ENCODE measurements around the gene NTN1. TPM values are rescaled to one million over a fixed set of nuclear protein-coding genes. Genes with fewer than 3 reads are reported as not detected.

Gene NTN1
- polyA plus RNA-seq, 1 donor from 2014 or later: 16.2 TPM

GRCh38 chr17:9162275-9162985 lies 141.1 kb downstream of the NTN1 start:
- peaks cover 4% of the 10 kb centered on the region for H3K9me3 ChIP-seq (ENCODE audit: low read length)
- H3K79me2 ChIP-seq (replicated peaks; ENCODE audit: insufficient read depth, low read length): no peaks in the 10 kb centered on the region
- no peak overlapping the region for H2AFZ ChIP-seq (ENCODE audit: low read depth, low read length)
- H3K4me2 ChIP-seq (ENCODE audit: low read length): no peak overlapping the region
- H3K27ac ChIP-seq (ENCODE audit: low read length): no peak overlapping the region
- no peak overlapping the region for H3K4me3 ChIP-seq (ENCODE audit: low read length)
- TF ChIP-seq SMC3 (conservative IDR thresholded peaks at IDR 0.05; ENCODE audit: poor library complexity) (no peak), POLR2AphosphoS5 (IDR thresholded peaks at IDR 0.05) (no peak), EP300 (conservative IDR thresholded peaks at IDR 0.05; ENCODE audit: poor library complexity, severe bottlenecking) (no peak), EZH2 (IDR thresholded peaks at IDR 0.05; ENCODE audit: borderline replicate concordance, insufficient read depth, low read length, poor library complexity, severe bottlenecking) (no peak), MXI1 (conservative IDR thresholded peaks at IDR 0.05; ENCODE audit: poor library complexity, severe bottlenecking) (no peak), RAD21 (conservative IDR thresholded peaks at IDR 0.05) (no peak), TAF1 (IDR thresholded peaks at IDR 0.05; ENCODE audit: low read depth) (no peak), REST (IDR thresholded peaks at IDR 0.05; ENCODE audit: borderline replicate concordance) (no peak), CTCF (IDR thresholded peaks at IDR 0.05; ENCODE audit: poor library complexity, severe bottlenecking) (no peak)
- H3K27me3 ChIP-seq (ENCODE audit: insufficient read depth, low read depth, low read length): no peaks in the 10 kb centered on the region
- H3K9ac ChIP-seq (ENCODE audit: low read length): no peak overlapping the region
- H3F3A ChIP-seq (ENCODE audit: insufficient read depth, low read length, poor library complexity, severe bottlenecking): no peaks in the 10 kb centered on the region
- no peaks in the 10 kb centered on the region for H4K20me1 ChIP-seq (ENCODE audit: insufficient read depth)
- H3K36me3 ChIP-seq (ENCODE audit: insufficient read depth, low read length): no peaks in the 10 kb centered on the region
- no peaks in the 10 kb centered on the region for H3K9me2 ChIP-seq (ENCODE audit: insufficient read depth, low read length)

- no peaks in the 10 kb centered on the region for H3K36me3 ChIP-seq (ENCODE audit: insufficient read depth, low read length)
- no peak overlapping the region for H3K9ac ChIP-seq (ENCODE audit: low read length)
- TF ChIP-seq EP300 (conservative IDR thresholded peaks at IDR 0.05; ENCODE audit: poor library complexity, severe bottlenecking) (no peak), TAF1 (IDR thresholded peaks at IDR 0.05; ENCODE audit: low read depth) (no peak), RAD21 (conservative IDR thresholded peaks at IDR 0.05) (no peak)
- H3F3A ChIP-seq (ENCODE audit: insufficient read depth, low read length, poor library complexity, severe bottlenecking): no peaks in the 10 kb centered on the region
- no peak overlapping the region for H3K4me2 ChIP-seq (ENCODE audit: low read length)
- no peak overlapping the region for H3K27ac ChIP-seq (ENCODE audit: low read length)
- H3K27me3 ChIP-seq (ENCODE audit: insufficient read depth, low read depth, low read length): no peaks in the 10 kb centered on the region
- H4K20me1 ChIP-seq (ENCODE audit: insufficient read depth): no peaks in the 10 kb centered on the region
- no peaks in the 10 kb centered on the region for H3K79me2 ChIP-seq (replicated peaks; ENCODE audit: insufficient read depth, low read length)
- no peaks in the 10 kb centered on the region for H3K9me2 ChIP-seq (ENCODE audit: insufficient read depth, low read length)
- no peaks in the 10 kb centered on the region for H3K9me3 ChIP-seq (ENCODE audit: low read length)
- H3K4me3 ChIP-seq (ENCODE audit: low read length): no peak overlapping the region
- no peak overlapping the region for H2AFZ ChIP-seq (ENCODE audit: low read depth, low read length)
These were observed 145.5 kb downstream of the NTN1 start for GRCh38 chr17:9166788-9167187.

All from neural cell (in vitro differentiated cells).